CD14-positive monocyte (primary cell): ENCODE data around the gene PRDM5. TPM values are rescaled to one million over a fixed set of nuclear protein-coding genes. Genes with fewer than 3 reads are reported as not detected.

Experiments used
- DNase-seq, 3 donors: peaks; one replicate each; pipeline ENCODE4 v3.0.0-alpha.2; 2011 to 2022
- H2AFZ ChIP-seq: 2 replicates; pipeline ENCODE4 v1.6.0; 2012; ENCODE audit warnings: mild to moderate bottlenecking, low read depth, low read length, inconsistent platforms; ENCODE audit not compliant: insufficient read depth, poor library complexity, severe bottlenecking
- H3K27ac ChIP-seq, 2 donors: 1 replicate in 1 of 2; 2 replicates in 1 of 2; pipeline ENCODE4 v1.5.1; 2012 to 2013; ENCODE audit warnings: low read length in 2 of 2, control low read depth in 1 of 2, inconsistent platforms in 1 of 2, low read depth in 1 of 2, mild to moderate bottlenecking in 1 of 2
- H3K27me3 ChIP-seq, 2 donors: one replicate each; pipeline versions ENCODE4 v1.6.0 to v1.6.1; 2011 to 2013; ENCODE audit warnings: low read length in 2 of 2; ENCODE audit not compliant: control insufficient read depth in 2 of 2, insufficient read depth in 2 of 2
- H3K36me3 ChIP-seq, 2 donors: replicated peaks in 1 of 2; 1 replicate in 1 of 2; 2 replicates in 1 of 2; pipeline versions ENCODE4 v1.5.1 to v1.6.1; 2012 to 2013; ENCODE audit warnings: low read length in 2 of 2, control low read depth in 1 of 2, inconsistent platforms in 1 of 2, mild to moderate bottlenecking in 1 of 2; ENCODE audit not compliant: insufficient read depth in 2 of 2, control insufficient read depth in 1 of 2
- H3K4me1 ChIP-seq, 2 donors: 1 replicate in 1 of 2; 2 replicates in 1 of 2; pipeline versions ENCODE4 v1.5.1 to v1.6.1; 2012 to 2013; ENCODE audit warnings: low read length in 2 of 2, control low read depth in 1 of 2, inconsistent platforms in 1 of 2, mild to moderate bottlenecking in 1 of 2, moderate library complexity in 1 of 2; ENCODE audit not compliant: insufficient read depth in 2 of 2, control insufficient read depth in 1 of 2
- H3K4me2 ChIP-seq: replicated peaks from 2 replicates; pipeline ENCODE3; 2012; ENCODE audit warnings: low read length, moderate library complexity, mild to moderate bottlenecking; ENCODE audit not compliant: poor library complexity, severe bottlenecking; ENCODE audit errors: extremely low read depth
- H3K4me3 ChIP-seq, 3 experiments: fragments of 200-600 bp in 1 of 3; sonication (generic) in 1 of 3; replicated peaks in 1 of 3; 1 replicate in 2 of 3; 2 replicates in 1 of 3; pipeline ENCODE4 v1.5.1; 2011 to 2013; ENCODE audit warnings: low read length in 3 of 3, mild to moderate bottlenecking in 3 of 3, control low read depth in 2 of 3, low read depth in 2 of 3, inconsistent platforms in 1 of 3, moderate library complexity in 1 of 3
- H3K79me2 ChIP-seq: 2 replicates; pipeline ENCODE4 v1.6.0; 2012; ENCODE audit warnings: mild to moderate bottlenecking, control low read depth, inconsistent platforms, low read length, moderate library complexity; ENCODE audit not compliant: insufficient read depth
- H3K9ac ChIP-seq: 2 replicates; pipeline ENCODE4 v1.6.0; 2017; ENCODE audit warnings: low read length, mild to moderate bottlenecking; ENCODE audit not compliant: insufficient read depth, poor library complexity, severe bottlenecking
- H3K9me3 ChIP-seq, 2 donors: replicated peaks in 1 of 2; 1 replicate in 1 of 2; 2 replicates in 1 of 2; pipeline versions ENCODE4 v1.5.1 to v1.6.1; 2012 to 2013; ENCODE audit warnings: low read length in 2 of 2, control low read depth in 1 of 2; ENCODE audit not compliant: control insufficient read depth in 1 of 2, insufficient read depth in 1 of 2
- H4K20me1 ChIP-seq: 2 replicates; pipeline ENCODE4 v1.6.0; 2012; ENCODE audit warnings: mild to moderate bottlenecking, low read length, control low read depth, moderate library complexity; ENCODE audit not compliant: insufficient read depth
- H3K27ac Mint-ChIP-seq, 7 donors: one replicate each; pipeline ENCODE4 v1.8.0; 2020; ENCODE audit warnings: mild to moderate bottlenecking in 7 of 7, mixed read lengths in 7 of 7, moderate library complexity in 6 of 7, inconsistent platforms in 2 of 7
- H3K27me3 Mint-ChIP-seq, 3 donors: one replicate each; pipeline ENCODE4 v1.8.0; 2021 to 2022; ENCODE audit warnings: low read depth in 3 of 3, mild to moderate bottlenecking in 3 of 3, mixed read lengths in 3 of 3, moderate library complexity in 3 of 3, inconsistent platforms in 1 of 3
- H3K36me3 Mint-ChIP-seq, 2 donors: one replicate each; pipeline ENCODE4 v1.8.0; 2020; ENCODE audit warnings: mixed read lengths in 2 of 2, inconsistent platforms in 1 of 2, mild to moderate bottlenecking in 1 of 2
- H3K4me1 Mint-ChIP-seq: one replicate; pipeline ENCODE4 v1.8.0; 2020; ENCODE audit warnings: mild to moderate bottlenecking, mixed read lengths
- H3K4me3 Mint-ChIP-seq, 2 donors: one replicate each; pipeline ENCODE4 v1.8.0; 2020; ENCODE audit warnings: mild to moderate bottlenecking in 2 of 2, mixed read lengths in 2 of 2, moderate library complexity in 1 of 2
- H3K9me3 Mint-ChIP-seq, 7 donors: one replicate each; pipeline ENCODE4 v1.8.0; 2020 to 2022; ENCODE audit warnings: mixed read lengths in 7 of 7, mild to moderate bottlenecking in 6 of 7, moderate library complexity in 6 of 7, inconsistent platforms in 2 of 7
- CTCF ChIP-seq: fragments of 200-600 bp; IDR thresholded peaks from one replicate; pipeline ENCODE4 v1.8.0; 2022; ENCODE audit warnings: antibody characterized with exemption, mild to moderate bottlenecking
- WGBS: methylation state at CpG from one replicate; pipeline ENCODE4 v1.1.5; 2013; ENCODE audit warnings: missing lambda C conversion rate; ENCODE audit not compliant: insufficient coverage; 5-methylcytosine and 5-hydroxymethylcytosine counted together
- intact Hi-C, 2 donors: fragments of 100-400 bp; cut with micrococcal nuclease; formaldehyde crosslinking; loops; one replicate each; pipeline versions ENCODE4 v1.15.0 to v1.15.1; 2023
- polyA plus RNA-seq, 3 donors: library from polyadenylated mRNA; depleted of rRNA in 1 of 3; unstranded in 2 of 3; stranded (reverse) in 1 of 3; fragments of 300-500 nt in 2 of 3; fragments of >200 nt in 1 of 3; fragmentation: Illumina TruSeq in 2 of 3; gene quantifications; 1 replicate in 2 of 3; 2 replicates in 1 of 3; pipeline ENCODE4 v1.2.3, GENCODE V29; 2012 to 2021

Gene PRDM5
- polyA plus RNA-seq, 3 donors = 0.12 to 0.25 (median 0.17) TPM

GRCh38 chr4:120843849-120844527 is 78.5 kb downstream of the PRDM5 start:
- Histone ChIP-seq H3K79me2 (no peaks in the 10 kb centered on the region), H3K4me3 (no peak overlapping the region), H2AFZ (no peak overlapping the region), H3K9me3 (peaks cover 0 to 14% of the 10 kb centered on the region in 2 donors), H3K4me2 (no peak overlapping the region), H4K20me1 (no peaks in the 10 kb centered on the region), H3K4me1 (no peaks in the 10 kb centered on the region), H3K27me3 (no peaks in the 10 kb centered on the region), H3K9ac (no peak overlapping the region), H3K36me3 (no peaks in the 10 kb centered on the region), H3K27ac (no peak overlapping the region)
- whole genome bisulfite sequencing = 100% methylated on average over 1 of the region's 7 CpGs
- no peak overlapping the region for H3K27ac Mint-ChIP-seq
- intact Hi-C loops = no loop called here
- no peak for DNase-seq
- no peaks in the 10 kb centered on the region for H3K36me3 Mint-ChIP-seq
- no peak overlapping the region for H3K4me3 Mint-ChIP-seq
- H3K4me1 Mint-ChIP-seq = no peaks in the 10 kb centered on the region
- no peak for TF ChIP-seq CTCF
- peaks cover 0 to 1% (median 0%) of the 10 kb centered on the region in 3 donors for H3K27me3 Mint-ChIP-seq
- peaks cover 0 to 3% (median 0%) of the 10 kb centered on the region in 7 donors for H3K9me3 Mint-ChIP-seq

GRCh38 chr4:120842031-120842430 is 80.5 kb downstream of the PRDM5 start:
- no peaks in the 10 kb centered on the region for H3K27me3 ChIP-seq
- intact Hi-C loops = no loop called here
- 100% methylated on average over 2 of the region's 3 CpGs for WGBS
- H2AFZ ChIP-seq = no peak overlapping the region
- no peaks in the 10 kb centered on the region for H4K20me1 ChIP-seq
- Mint-ChIP-seq H3K4me3 (no peak overlapping the region), H3K36me3 (no peaks in the 10 kb centered on the region), H3K9me3 (peaks cover 0 to 3% (median 0%) of the 10 kb centered on the region in 7 donors), H3K27me3 (peaks cover 0 to 1% (median 0%) of the 10 kb centered on the region in 3 donors), H3K4me1 (no peaks in the 10 kb centered on the region), H3K27ac (no peak overlapping the region)
- H3K9ac ChIP-seq = no peak overlapping the region
- peaks cover 0 to 16% of the 10 kb centered on the region in 2 donors for H3K9me3 ChIP-seq
- no peak for DNase-seq
- H3K4me2 ChIP-seq = no peak overlapping the region
- no peak overlapping the region for H3K4me3 ChIP-seq
- no peak for TF ChIP-seq CTCF
- H3K79me2 ChIP-seq = no peaks in the 10 kb centered on the region
- H3K27ac ChIP-seq = no peak overlapping the region
- no peaks in the 10 kb centered on the region for H3K36me3 ChIP-seq
- no peaks in the 10 kb centered on the region for H3K4me1 ChIP-seq
